IPS DF 4.7 (cell line): ENCODE measurements around the gene ZNF775.

Experiments
- DNase-seq: peaks from one replicate; pipeline ENCODE4 v3.0.0-alpha.2; 2013; ENCODE audit warnings: low spot score; ENCODE audit errors: extremely low read depth

ZNF775 gene

GRCh38 chr7:150368884-150369747 is 10.0 kb upstream of the ZNF775 start:
- DNase-seq = no peak

GRCh38 chr7:150369748-150370501 is 9.2 kb upstream of the ZNF775 start:
- no peak for DNase-seq

- DNase-seq = no peak
Observed at GRCh38 chr7:150370612-150371071, 8.5 kb upstream of the ZNF775 start.

GRCh38 chr7:150371131-150371995 is 7.8 kb upstream of the ZNF775 start:
- no peak for DNase-seq

- DNase-seq = no peak
Observed at GRCh38 chr7:150371996-150372270, 7.2 kb upstream of the ZNF775 start.

- DNase-seq = no peak
Observed at GRCh38 chr7:150372271-150373048, 6.7 kb upstream of the ZNF775 start.

GRCh38 chr7:150373049-150373801 is 5.9 kb upstream of the ZNF775 start:
- no peak for DNase-seq

- no peak for DNase-seq
Observed at GRCh38 chr7:150374026-150374425, 5.1 kb upstream of the ZNF775 start.

- DNase-seq = no peak
Observed at GRCh38 chr7:150374472-150374871, 4.7 kb upstream of the ZNF775 start.

- DNase-seq = no peak
Observed at GRCh38 chr7:150375662-150376521, 3.2 kb upstream of the ZNF775 start.

- no peak for DNase-seq
Observed at GRCh38 chr7:150376560-150376959, 2.6 kb upstream of the ZNF775 start.

GRCh38 chr7:150377196-150377595 is 1.9 kb upstream of the ZNF775 start:
- DNase-seq = no peak

GRCh38 chr7:150377635-150378034 is 1.5 kb upstream of the ZNF775 start:
- no peak for DNase-seq

- DNase-seq = no peak
Observed at GRCh38 chr7:150378115-150378852, 846 bp upstream of the ZNF775 start.

- no peak for DNase-seq
Observed at GRCh38 chr7:150379441-150380379, 580 bp downstream of the ZNF775 start.

GRCh38 chr7:150380463-150380862 is 1.3 kb downstream of the ZNF775 start:
- no peak for DNase-seq

- DNase-seq = no peak
Observed at GRCh38 chr7:150381096-150381495, 2.0 kb downstream of the ZNF775 start.

GRCh38 chr7:150381785-150382122 is 2.6 kb downstream of the ZNF775 start:
- no peak for DNase-seq
